GM12872 (cell line): ENCODE data around the gene DLG2.

Experiments used
- TF ChIP-seq, protein P1 (sequence below): IDR thresholded peaks from 3 replicates; pipeline ENCODE4 v1.5.1; 2011; ENCODE audit warnings: low read depth, mild to moderate bottlenecking, low read length, moderate library complexity; ENCODE audit not compliant: insufficient read depth

Gene DLG2

DNA sequence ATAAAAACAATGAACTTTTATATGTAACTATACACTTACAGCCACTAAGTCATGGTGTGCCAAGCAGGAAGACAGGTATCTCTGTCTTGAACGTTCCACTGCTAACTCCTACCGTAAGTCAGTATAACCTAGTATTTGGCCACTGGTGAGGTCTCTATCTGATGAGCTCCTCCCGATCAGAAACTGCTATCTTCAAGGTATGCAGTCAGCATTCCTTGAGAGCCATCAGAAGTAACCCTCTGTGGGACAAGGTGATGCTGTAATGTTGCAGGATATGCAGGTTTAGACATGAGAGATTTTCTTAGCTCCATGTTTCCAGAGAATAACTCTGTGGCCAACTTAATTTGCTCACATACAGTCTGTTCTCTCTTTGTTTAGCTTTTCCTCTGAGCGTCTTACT, 1943.1 kb downstream of the DLG2 start:
- TF ChIP-seq, protein P1, sequence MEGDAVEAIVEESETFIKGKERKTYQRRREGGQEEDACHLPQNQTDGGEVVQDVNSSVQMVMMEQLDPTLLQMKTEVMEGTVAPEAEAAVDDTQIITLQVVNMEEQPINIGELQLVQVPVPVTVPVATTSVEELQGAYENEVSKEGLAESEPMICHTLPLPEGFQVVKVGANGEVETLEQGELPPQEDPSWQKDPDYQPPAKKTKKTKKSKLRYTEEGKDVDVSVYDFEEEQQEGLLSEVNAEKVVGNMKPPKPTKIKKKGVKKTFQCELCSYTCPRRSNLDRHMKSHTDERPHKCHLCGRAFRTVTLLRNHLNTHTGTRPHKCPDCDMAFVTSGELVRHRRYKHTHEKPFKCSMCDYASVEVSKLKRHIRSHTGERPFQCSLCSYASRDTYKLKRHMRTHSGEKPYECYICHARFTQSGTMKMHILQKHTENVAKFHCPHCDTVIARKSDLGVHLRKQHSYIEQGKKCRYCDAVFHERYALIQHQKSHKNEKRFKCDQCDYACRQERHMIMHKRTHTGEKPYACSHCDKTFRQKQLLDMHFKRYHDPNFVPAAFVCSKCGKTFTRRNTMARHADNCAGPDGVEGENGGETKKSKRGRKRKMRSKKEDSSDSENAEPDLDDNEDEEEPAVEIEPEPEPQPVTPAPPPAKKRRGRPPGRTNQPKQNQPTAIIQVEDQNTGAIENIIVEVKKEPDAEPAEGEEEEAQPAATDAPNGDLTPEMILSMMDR = no peak

DNA sequence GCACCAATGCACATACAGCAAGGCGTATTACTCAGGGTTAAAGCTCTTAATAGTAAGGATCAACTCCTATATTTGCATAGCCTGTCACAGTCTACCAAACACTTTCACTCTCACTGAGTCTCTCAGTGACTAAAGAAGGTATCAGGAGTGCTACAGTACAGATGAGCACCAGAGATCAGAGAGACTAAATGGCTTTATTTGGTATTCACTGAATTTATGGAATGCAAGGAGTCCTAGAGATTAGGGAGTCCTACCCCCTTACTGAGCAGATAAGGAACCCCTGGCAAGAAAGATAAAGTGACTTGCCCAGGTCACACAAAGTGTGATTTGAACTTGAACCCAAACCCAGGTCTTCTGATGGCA, 1944.6 kb downstream of the DLG2 start:
- TF ChIP-seq, protein P1 = no peak

DNA sequence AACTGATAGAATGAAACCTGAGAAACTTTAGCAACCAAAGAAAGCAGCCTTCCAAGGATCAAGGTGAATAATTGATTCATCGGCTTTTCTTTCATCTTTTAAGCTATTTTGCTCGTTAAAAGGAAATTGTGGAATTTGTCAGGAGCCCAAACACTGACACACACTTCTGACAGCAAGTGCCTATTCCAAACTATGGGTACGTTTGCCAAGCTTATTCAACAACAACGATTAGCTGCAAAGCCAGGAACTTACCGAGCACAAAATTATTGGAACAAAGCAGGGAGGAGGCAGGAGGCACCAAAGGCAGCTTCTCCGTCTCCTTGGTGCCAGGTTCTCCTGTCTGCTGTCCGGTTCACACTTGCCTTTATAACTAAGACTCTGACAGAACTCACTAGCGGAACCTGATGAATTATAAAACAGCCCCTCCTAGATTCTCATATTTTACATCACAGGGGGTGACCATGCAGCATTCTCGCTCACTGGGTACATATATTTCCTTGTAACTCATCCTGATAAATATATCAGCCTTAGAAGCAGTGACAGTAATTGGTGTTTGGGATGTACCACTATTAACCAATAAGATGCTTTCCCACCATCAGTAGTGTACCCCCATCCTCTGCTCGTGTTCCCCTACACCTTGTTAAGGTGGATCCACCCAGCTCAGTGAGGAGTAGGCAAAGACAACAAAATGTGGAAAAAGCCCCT, 1945.1 kb downstream of the DLG2 start:
- TF ChIP-seq, protein P1 = no peak

DNA sequence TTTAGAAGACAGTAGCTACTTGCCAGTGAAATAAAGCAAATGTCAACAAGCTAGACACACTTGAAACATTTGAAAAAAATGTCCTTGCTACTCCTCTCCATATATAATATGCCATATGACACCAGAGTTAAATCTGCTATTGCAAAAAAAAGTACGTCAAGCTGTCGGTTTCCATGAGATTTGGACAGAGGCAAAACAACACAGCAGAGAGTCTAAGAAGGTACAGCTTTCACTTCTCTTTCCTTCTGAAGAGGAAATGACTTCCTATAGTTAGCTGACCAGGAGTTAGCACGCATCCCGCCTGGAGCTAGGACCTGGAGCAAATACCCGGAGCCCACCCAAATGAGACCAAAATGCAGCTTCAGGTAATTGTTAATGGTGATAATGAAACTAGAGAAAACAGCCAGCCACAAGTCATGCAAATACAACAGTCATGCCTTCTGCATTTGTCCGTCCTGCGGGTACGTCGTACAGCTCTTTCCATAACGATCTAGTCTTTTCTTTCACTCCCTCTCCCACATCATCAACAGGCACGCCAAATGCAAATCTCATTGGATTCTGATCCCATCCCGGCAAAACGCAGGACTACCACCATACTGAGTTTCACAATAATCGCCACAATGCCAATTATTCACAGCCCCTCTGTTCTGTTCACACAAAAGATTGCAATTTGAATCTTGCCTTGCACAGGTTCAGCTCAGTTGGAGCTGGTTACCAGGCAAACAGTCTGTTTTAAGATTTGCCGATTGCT, 1945.9 kb downstream of the DLG2 start:
- TF ChIP-seq, protein P1 = no peak

DNA sequence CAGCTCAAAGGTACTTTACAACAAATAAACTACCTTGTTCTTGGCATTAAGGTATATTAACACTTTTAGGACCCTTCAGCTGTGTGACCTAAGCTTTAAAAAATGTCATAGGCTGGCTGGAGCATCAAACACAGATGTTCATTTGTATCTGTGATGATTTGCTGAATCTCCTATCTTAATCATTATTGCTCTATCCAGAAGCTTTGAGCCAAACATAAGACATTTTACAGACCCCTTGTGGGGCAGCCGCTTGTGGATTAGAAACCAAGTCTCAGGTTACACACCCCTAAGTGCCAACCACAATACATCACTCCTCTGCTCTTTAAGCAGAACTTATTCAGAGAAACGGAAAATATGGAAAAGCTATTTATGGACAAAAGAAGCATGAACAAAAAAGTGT, 1946.8 kb downstream of the DLG2 start:
- TF ChIP-seq, protein P1 = no peak

DNA sequence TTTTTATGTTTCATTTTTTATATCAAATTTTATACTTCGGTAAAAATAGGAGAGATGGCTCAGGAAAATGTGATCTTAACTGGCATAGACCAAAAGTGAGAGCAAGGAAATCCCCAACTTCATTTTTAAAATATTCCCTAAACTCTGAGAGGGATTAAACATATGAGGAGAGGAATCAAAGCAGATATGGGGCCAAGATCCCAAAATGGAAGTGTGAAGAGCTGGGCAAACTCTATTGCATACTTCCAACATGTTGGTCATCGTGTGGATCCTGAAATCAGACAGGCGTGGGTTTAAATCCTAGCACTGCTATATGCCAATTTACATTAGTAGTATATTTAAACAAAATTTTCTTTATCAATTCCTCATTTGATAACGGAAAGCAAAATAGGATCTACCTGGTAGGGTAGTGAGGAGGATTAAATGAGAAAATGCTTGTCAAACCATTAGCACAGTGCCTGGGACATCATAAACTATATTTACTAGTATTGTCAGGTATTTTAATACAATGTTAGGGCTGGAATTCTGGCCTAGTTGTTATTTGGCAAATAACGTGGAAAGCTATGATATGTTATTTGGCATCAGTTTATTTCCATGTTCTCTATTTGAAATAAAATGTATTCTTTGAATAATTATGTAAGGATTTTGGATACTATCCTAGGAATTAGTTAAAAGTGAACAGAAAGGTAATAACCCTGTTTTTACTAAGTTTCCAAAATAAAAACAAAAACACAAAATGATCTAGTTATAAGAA, 1948.1 kb downstream of the DLG2 start:
- TF ChIP-seq, protein P1 = no peak

DNA sequence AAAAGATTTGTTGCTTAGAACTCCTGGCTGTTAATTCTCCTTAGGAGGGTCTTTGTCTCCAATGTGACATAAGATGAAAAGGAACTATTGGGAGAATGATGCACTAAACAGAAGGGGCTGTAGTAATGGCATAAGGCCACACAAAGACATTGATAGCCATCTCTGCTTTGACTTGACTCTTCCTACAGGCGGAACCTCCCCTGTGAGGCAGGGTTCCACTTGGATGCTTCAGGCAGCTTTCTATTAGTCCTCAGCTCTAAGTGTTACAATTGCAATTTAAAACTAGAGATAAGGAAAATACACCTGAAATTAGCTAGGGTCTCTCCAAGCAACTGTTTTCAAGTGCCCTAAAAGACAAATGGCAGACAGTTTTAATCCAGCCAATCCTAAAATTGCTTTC, 1949.4 kb downstream of the DLG2 start:
- TF ChIP-seq, protein P1 = no peak
